Sigmoid colon (tissue), 7 donors: Measurements from ENCODE around the gene SOX6. TPM values are rescaled to one million over a fixed set of nuclear protein-coding genes. Genes with fewer than 3 reads are reported as not detected.
"Not testable (repeated sequence)": the region's sequence is repeated elsewhere in the genome, so short reads cannot be mapped to it uniquely, and the experiment has no call there.

Source experiments
- DNase-seq: peaks from one replicate; pipeline ENCODE4 v3.0.0-alpha.2; 2019
- H3K27ac ChIP-seq, 4 donors: fragments of 200-600 bp; sonication (generic); one replicate each; pipeline ENCODE4 v1.5.1; 2016 to 2019; ENCODE audit warnings: mild to moderate bottlenecking in 1 of 4
- H3K27me3 ChIP-seq, 3 donors: fragments of 200-600 bp; sonication (generic); one replicate each; pipeline ENCODE4 v1.5.1; 2019; ENCODE audit warnings: mild to moderate bottlenecking in 1 of 3
- H3K36me3 ChIP-seq, 4 donors: fragments of 200-600 bp; sonication (generic); one replicate each; pipeline ENCODE4 v1.5.1; 2016 to 2019
- H3K4me1 ChIP-seq, 4 donors: fragments of 200-600 bp; sonication (generic); one replicate each; pipeline ENCODE4 v1.5.1; 2017 to 2019
- H3K4me3 ChIP-seq, 4 donors: fragments of 200-600 bp; sonication (generic); one replicate each; pipeline ENCODE4 v1.5.1; 2017 to 2019; ENCODE audit warnings: mild to moderate bottlenecking in 2 of 4, moderate library complexity in 1 of 4
- H3K9me3 ChIP-seq, 4 donors: fragments of 200-600 bp in 3 of 4; sonication (generic) in 3 of 4; one replicate each; pipeline versions ENCODE4 v1.5.1 to v1.6.1; 2013 to 2019
- EP300 ChIP-seq, 4 donors: sonication (generic); formaldehyde crosslinking; IDR thresholded peaks; one replicate each; pipeline ENCODE4 v1.6.1; 2017; ENCODE audit warnings: antibody characterized with exemption in 4 of 4
- POLR2A ChIP-seq, 2 donors: fragments of 450-650 bp; IDR thresholded peaks; one replicate each; pipeline ENCODE4 v1.6.1; 2016; ENCODE audit warnings: antibody characterized with exemption in 2 of 2, mild to moderate bottlenecking in 2 of 2, moderate library complexity in 2 of 2
- POLR2AphosphoS5 ChIP-seq, 4 donors: sonication (generic); formaldehyde crosslinking; IDR thresholded peaks; one replicate each; pipeline ENCODE4 v1.6.1; 2017; ENCODE audit warnings: antibody characterized with exemption in 4 of 4
- WGBS, 2 donors: extraction: QIAGEN DNeasy Blood & Tissue Kit; methylation state at CpG; one replicate each; pipeline ENCODE4 v1.1.7; 2013; 5-methylcytosine and 5-hydroxymethylcytosine counted together
- intact Hi-C: fragments of 100-400 bp; cut with DNase I; formaldehyde crosslinking; loops from one replicate; pipeline ENCODE4 v1.15.1; 2023
- polyA plus RNA-seq, 3 donors: library from polyadenylated mRNA; stranded (reverse); fragments of 200-250 nt; gene quantifications; one replicate each; pipeline ENCODE4 v1.2.3, GENCODE V29; 2013
- total RNA-seq, 4 donors: library from RNA; depleted of rRNA; stranded (reverse); fragments of >200 nt; gene quantifications; one replicate each; pipeline ENCODE4 v1.1.0, GENCODE V29; 2016
- TF ChIP-seq, protein P1 (sequence below), 4 experiments: fragments of 450-650 bp in 3 of 4; fragments of 200-600 bp in 1 of 4; IDR thresholded peaks; one replicate each; pipeline ENCODE4 v1.5.1; 2016 to 2019; ENCODE audit warnings: antibody characterized with exemption in 4 of 4, mild to moderate bottlenecking in 3 of 4, moderate library complexity in 2 of 4
- donor health status: healthy with polysubstance abuse.
- donor health status: Bipolar disorder and iron deficiency.
- donor health status: healthy.

The SOX6 gene
- total and polyA plus RNA-seq, 7 donors: 0.46 to 6.1 (median 1.7) TPM

DNA sequence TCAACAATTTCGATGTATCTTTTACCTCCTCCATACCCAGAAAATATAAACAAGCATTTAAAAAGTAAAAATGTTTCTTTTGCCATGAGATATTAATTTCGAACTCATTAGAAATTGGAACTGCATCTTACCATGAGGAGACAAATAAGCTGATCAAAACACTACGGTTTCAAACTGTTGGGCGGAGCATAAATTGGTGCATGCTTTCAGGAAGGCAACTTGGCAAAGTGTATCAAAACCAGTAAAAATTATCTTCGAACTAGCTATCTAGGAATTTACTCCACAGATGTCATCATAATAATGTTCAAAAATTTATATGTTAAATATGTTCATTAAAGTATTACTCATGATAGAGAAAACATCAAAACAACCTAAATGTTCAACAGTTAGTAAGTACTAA, 21.4 kb upstream of the SOX6 start:
- TF ChIP-seq EP300 (IDR thresholded peaks at IDR 0.05) (no peak), POLR2AphosphoS5 (IDR thresholded peaks at IDR 0.05) (no peak), POLR2A (IDR thresholded peaks at IDR 0.05) (no peak)
- TF ChIP-seq, protein P1, sequence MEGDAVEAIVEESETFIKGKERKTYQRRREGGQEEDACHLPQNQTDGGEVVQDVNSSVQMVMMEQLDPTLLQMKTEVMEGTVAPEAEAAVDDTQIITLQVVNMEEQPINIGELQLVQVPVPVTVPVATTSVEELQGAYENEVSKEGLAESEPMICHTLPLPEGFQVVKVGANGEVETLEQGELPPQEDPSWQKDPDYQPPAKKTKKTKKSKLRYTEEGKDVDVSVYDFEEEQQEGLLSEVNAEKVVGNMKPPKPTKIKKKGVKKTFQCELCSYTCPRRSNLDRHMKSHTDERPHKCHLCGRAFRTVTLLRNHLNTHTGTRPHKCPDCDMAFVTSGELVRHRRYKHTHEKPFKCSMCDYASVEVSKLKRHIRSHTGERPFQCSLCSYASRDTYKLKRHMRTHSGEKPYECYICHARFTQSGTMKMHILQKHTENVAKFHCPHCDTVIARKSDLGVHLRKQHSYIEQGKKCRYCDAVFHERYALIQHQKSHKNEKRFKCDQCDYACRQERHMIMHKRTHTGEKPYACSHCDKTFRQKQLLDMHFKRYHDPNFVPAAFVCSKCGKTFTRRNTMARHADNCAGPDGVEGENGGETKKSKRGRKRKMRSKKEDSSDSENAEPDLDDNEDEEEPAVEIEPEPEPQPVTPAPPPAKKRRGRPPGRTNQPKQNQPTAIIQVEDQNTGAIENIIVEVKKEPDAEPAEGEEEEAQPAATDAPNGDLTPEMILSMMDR (IDR thresholded peaks at IDR 0.05): no peak
- no peak for DNase-seq
- Histone ChIP-seq H3K4me1 (no peaks in the 10 kb centered on the region), H3K27me3 (no peaks in the 10 kb centered on the region), H3K4me3 (no peak overlapping the region), H3K9me3 (no peaks in the 10 kb centered on the region), H3K36me3 (no peaks in the 10 kb centered on the region), H3K27ac (no peak overlapping the region)
- 85 to 88% methylated on average over 5 of the region's 5 CpGs for WGBS, 2 donors
- intact Hi-C loops: no loop called here

DNA sequence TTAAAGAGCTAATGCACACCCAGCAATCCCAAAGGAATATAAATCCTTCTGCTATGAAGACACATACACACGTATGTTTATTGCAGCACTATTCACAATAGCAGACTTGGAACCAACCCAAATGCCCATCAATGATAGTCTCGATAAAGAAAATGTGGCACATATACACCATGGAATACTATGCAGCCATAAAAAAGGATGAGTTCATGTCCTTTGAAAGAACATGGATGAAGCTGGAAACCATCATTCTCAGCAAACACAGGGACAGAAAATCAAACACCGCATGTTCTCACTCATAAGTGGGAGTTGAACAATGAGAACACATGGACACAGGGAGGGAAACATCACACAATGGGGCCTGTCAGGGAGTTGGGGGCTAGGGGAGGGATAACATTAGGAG, 19.3 kb upstream of the SOX6 start:
- H3K9me3 ChIP-seq, H3K4me3 ChIP-seq, H3K36me3 ChIP-seq, intact Hi-C loops, H3K27ac ChIP-seq, DNase-seq, H3K4me1 ChIP-seq, H3K27me3 ChIP-seq: not testable (repeated sequence)
- 92 to 95% methylated on average over 3 of the region's 3 CpGs for WGBS, 2 donors

DNA sequence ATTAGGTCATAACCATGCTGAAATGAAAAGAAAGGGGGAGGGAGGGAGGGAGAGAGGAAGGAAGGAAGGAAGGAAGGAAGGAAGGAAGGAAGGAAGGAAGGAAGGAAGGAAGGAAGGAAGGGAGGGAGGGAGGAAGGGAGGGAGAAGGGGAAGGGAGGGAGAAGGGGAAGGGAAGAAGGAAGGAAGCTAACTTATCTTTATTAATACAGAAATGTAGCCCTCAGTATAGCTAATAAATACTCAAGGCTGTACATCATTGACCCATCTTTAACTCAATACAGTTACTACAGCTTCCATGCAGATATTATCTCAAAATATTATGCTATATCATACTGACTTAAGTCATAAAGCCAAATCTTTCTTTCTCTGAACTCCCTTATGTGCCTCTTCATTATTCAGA, 17.4 kb upstream of the SOX6 start:
- no peak for DNase-seq
- intact Hi-C loops: no loop called here
- Histone ChIP-seq H3K27me3 (no peaks in the 10 kb centered on the region), H3K4me1 (no peaks in the 10 kb centered on the region), H3K9me3 (no peaks in the 10 kb centered on the region), H3K4me3 (no peak overlapping the region), H3K27ac (no peak overlapping the region), H3K36me3 (no peaks in the 10 kb centered on the region)
- no peak for TF ChIP-seq POLR2A (IDR thresholded peaks at IDR 0.05)
- no peak for TF ChIP-seq EP300 (IDR thresholded peaks at IDR 0.05)
- TF ChIP-seq POLR2AphosphoS5 (IDR thresholded peaks at IDR 0.05): no peak
- TF ChIP-seq, protein P1 (IDR thresholded peaks at IDR 0.05): no peak

DNA sequence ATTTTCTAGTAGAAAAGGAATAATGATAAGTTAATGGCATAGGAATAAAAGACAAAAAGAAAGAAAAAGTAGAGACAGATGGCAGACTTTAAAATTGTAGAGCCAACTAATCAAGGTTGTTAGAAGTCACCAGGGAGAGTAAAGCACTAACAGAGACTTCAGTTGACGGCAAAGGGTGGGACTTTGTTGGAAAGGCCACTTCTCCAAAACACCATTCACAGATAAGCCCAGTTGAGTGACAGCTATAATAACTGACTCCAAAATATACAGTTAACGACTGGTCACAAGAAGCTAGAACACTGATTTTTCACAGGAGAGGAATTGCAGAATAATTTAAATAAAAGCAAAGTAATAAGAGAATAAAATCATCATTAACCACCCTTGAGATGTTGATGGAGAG, 16.0 kb upstream of the SOX6 start:
- H3K27ac ChIP-seq: no peak overlapping the region
- H3K36me3 ChIP-seq: no peaks in the 10 kb centered on the region
- no peaks in the 10 kb centered on the region for H3K4me1 ChIP-seq
- H3K27me3 ChIP-seq: no peaks in the 10 kb centered on the region
- TF ChIP-seq, protein P1 (IDR thresholded peaks at IDR 0.05): no peak
- no peak for TF ChIP-seq POLR2A (IDR thresholded peaks at IDR 0.05)
- no peak for TF ChIP-seq POLR2AphosphoS5 (IDR thresholded peaks at IDR 0.05)
- TF ChIP-seq EP300 (IDR thresholded peaks at IDR 0.05): no peak
- H3K4me3 ChIP-seq: no peak overlapping the region
- H3K9me3 ChIP-seq: no peaks in the 10 kb centered on the region
- 74 to 82% methylated on average over 2 of the region's 2 CpGs for WGBS, 2 donors
- no peak for DNase-seq
- intact Hi-C loops: no loop called here

DNA sequence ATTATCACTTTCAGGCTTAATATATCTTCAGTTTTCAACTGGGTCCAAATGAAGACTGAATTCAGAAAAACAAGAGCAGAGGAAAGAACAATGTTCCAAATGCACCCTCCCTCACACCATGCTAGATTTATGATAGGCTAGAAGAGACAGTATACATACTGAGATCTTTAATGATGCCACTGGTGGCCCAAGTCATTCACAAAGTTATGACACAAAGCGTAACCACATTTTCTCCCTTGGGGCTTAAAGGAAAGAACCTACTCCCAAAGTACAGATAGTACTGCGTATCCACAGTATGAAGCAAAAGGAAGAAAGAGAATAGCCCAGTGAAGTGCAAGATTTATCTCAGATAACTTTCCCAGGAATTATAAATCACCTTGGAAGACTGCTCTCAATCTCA, 10.9 kb upstream of the SOX6 start:
- Histone ChIP-seq H3K9me3 (no peaks in the 10 kb centered on the region), H3K36me3 (no peaks in the 10 kb centered on the region), H3K4me3 (no peak overlapping the region), H3K27ac (no peak overlapping the region), H3K4me1 (no peaks in the 10 kb centered on the region), H3K27me3 (no peaks in the 10 kb centered on the region)
- no peak for TF ChIP-seq POLR2A (IDR thresholded peaks at IDR 0.05)
- TF ChIP-seq, protein P1 (IDR thresholded peaks at IDR 0.05): no peak
- TF ChIP-seq POLR2AphosphoS5 (IDR thresholded peaks at IDR 0.05): no peak
- no peak for TF ChIP-seq EP300 (IDR thresholded peaks at IDR 0.05)
- intact Hi-C loops: no loop called here
- DNase-seq: no peak
- 84 to 95% methylated on average over 2 of the region's 2 CpGs for WGBS, 2 donors
